Lung (tissue), 12 donors: ENCODE results near the gene FN3K. TPM values are rescaled to one million over a fixed set of nuclear protein-coding genes. Genes with fewer than 3 reads are reported as not detected.

Source experiments
- ATAC-seq: fragments of 200-7000 bp; cut with Tn5 transposase; one replicate; pipeline ENCODE4 v1.9.1; 2020; ENCODE audit warnings: moderate number of reproducible peaks; ENCODE audit not compliant: insufficient read depth, low FRiP score
- DNase-seq, 3 donors: peaks; one replicate each; pipeline ENCODE4 v3.0.0-alpha.2; 2013 to 2017
- H3K27ac ChIP-seq, 2 donors: one replicate each; pipeline ENCODE4 v1.5.1; 2013; ENCODE audit warnings: mild to moderate bottlenecking in 2 of 2, moderate library complexity in 2 of 2, control low read depth in 1 of 2, inconsistent platforms in 1 of 2, low read depth in 1 of 2, low read length in 1 of 2
- H3K27me3 ChIP-seq, 3 donors: one replicate each; pipeline ENCODE4 v1.5.1; 2013; ENCODE audit warnings: low read length in 2 of 3; ENCODE audit not compliant: control insufficient read depth in 3 of 3, insufficient read depth in 3 of 3
- H3K36me3 ChIP-seq, 4 donors: one replicate each; pipeline ENCODE4 v1.5.1; 2013; ENCODE audit warnings: low read length in 4 of 4, mild to moderate bottlenecking in 1 of 4, moderate library complexity in 1 of 4; ENCODE audit not compliant: control insufficient read depth in 4 of 4, insufficient read depth in 4 of 4
- H3K4me1 ChIP-seq, 5 donors: one replicate each; pipeline ENCODE4 v1.5.1; 2013; ENCODE audit warnings: low read length in 5 of 5, mild to moderate bottlenecking in 2 of 5, moderate library complexity in 1 of 5; ENCODE audit not compliant: control insufficient read depth in 5 of 5, insufficient read depth in 5 of 5
- H3K4me3 ChIP-seq: one replicate; pipeline ENCODE4 v1.5.1; 2013; ENCODE audit warnings: mild to moderate bottlenecking, control low read depth, moderate library complexity
- H3K9ac ChIP-seq, 2 donors: one replicate each; pipeline ENCODE4 v1.5.1; 2013; ENCODE audit warnings: low read length in 2 of 2, control low read depth in 1 of 2; ENCODE audit not compliant: insufficient read depth in 1 of 2
- H3K9me3 ChIP-seq, 4 donors: one replicate each; pipeline ENCODE4 v1.5.1; 2013; ENCODE audit warnings: low read length in 3 of 4, mild to moderate bottlenecking in 1 of 4, moderate library complexity in 1 of 4; ENCODE audit not compliant: control insufficient read depth in 4 of 4, insufficient read depth in 3 of 4
- WGBS, 2 donors: extraction: QIAGEN DNeasy Blood & Tissue Kit; methylation state at CpG; one replicate each; pipeline ENCODE4 v1.1.7; 2013; 5-methylcytosine and 5-hydroxymethylcytosine counted together
- polyA plus RNA-seq, 2 donors: library from polyadenylated mRNA; stranded (reverse); fragments of 200-250 nt; gene quantifications; one replicate each; pipeline ENCODE4 v1.2.1, GENCODE V29; 2013
- total RNA-seq, 2 donors: library from RNA; depleted of rRNA in 1 of 2; stranded (reverse); fragments of >200 nt in 1 of 2; gene quantifications; one replicate each; pipeline ENCODE4 v1.2.1, GENCODE V29; 2014 to 2021
- TF ChIP-seq, protein P1 (sequence below): IDR thresholded peaks from 2 replicates; pipeline ENCODE4 v1.5.1; 2012; ENCODE audit warnings: mild to moderate bottlenecking; ENCODE audit errors: control extremely low read depth, extremely low read depth
- donor health status: control.
- donor health status: control.
- donor health status: Bipolar disorder and iron deficiency.
- donor health status: healthy.
- donor health status: DM: yes; HTN: yes; CAD: no.

Gene FN3K
- total and polyA plus RNA-seq, 4 donors = 5.0 to 21.0 (median 16.4) TPM

DNA sequence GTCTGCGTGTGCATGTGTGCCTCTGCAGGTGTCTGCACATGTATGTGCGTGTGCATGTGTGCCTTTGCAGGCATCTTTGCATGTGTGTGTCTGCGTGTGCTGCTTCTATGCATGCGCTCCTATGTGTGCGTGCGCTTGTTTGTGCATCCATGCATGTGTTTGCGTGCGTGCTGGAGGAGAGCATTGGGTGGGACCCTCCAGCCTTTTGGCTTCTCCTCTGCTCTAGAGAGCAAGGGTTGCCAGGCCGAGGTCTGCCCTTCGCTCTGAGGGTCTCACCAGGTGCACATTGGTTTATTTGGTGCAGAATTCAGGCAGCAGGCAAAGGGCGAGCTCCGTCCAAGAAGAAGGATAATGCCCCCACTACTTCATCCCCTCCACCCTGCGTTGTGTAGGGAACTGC, 35.9 kb upstream of the FN3K start:
- ATAC-seq (no peak), DNase-seq (no peak)
- H3K9ac ChIP-seq = no peak overlapping the region
- TF ChIP-seq, protein P1, sequence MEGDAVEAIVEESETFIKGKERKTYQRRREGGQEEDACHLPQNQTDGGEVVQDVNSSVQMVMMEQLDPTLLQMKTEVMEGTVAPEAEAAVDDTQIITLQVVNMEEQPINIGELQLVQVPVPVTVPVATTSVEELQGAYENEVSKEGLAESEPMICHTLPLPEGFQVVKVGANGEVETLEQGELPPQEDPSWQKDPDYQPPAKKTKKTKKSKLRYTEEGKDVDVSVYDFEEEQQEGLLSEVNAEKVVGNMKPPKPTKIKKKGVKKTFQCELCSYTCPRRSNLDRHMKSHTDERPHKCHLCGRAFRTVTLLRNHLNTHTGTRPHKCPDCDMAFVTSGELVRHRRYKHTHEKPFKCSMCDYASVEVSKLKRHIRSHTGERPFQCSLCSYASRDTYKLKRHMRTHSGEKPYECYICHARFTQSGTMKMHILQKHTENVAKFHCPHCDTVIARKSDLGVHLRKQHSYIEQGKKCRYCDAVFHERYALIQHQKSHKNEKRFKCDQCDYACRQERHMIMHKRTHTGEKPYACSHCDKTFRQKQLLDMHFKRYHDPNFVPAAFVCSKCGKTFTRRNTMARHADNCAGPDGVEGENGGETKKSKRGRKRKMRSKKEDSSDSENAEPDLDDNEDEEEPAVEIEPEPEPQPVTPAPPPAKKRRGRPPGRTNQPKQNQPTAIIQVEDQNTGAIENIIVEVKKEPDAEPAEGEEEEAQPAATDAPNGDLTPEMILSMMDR = no peak
- H3K36me3 ChIP-seq = peaks cover 0 to 3% (median under 1%) of the 10 kb centered on the region in 4 donors
- H3K27me3 ChIP-seq = no peaks in the 10 kb centered on the region
- no peak overlapping the region for H3K4me3 ChIP-seq
- peaks cover 0 to 5% (median under 1%) of the 10 kb centered on the region in 4 donors for H3K9me3 ChIP-seq
- 86 to 88% methylated on average over 13 of the region's 13 CpGs for WGBS, 2 donors
- H3K4me1 ChIP-seq = peaks cover 0 to 23% (median 12%) of the 10 kb centered on the region in 5 donors
- H3K27ac ChIP-seq = no peak overlapping the region

DNA sequence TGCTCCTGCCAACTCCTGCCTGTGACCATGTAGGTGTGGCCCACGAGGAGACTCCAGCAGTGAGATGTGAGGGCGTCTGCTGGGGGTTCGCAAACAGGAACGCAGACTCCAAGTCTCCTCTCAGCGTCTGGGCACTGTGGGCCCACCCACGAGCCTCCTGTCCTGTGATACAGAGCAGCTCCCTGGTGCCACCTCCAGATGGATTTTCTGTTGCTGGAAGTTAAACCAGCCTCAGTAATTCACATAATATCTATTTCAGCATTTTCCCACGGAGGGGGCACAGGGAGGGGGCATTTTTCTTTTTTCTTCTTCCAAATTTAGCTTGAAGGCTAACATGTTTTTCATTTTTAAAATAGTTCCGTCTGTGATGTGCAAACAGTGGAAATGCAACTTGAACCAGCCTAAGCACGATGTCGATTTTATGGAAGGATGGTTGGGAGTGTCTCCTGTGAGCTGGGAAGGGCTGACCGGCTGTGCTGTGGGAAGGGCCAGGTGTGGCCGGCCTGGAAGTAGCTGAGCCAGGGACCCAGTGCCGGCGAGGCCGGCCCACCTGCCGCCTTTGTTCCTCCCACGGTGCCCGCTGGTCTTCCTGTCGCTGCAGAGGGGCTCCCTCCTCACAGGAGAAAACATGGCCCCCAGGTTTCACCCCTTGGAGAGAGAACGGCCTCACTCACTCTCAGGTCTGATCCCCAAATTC, 33.0 kb upstream of the FN3K start:
- TF ChIP-seq, protein P1 = no peak
- peak overlapping the region in 1 of 2 donors; percentile 42 for H3K9ac ChIP-seq
- DNase-seq = no peak

DNA sequence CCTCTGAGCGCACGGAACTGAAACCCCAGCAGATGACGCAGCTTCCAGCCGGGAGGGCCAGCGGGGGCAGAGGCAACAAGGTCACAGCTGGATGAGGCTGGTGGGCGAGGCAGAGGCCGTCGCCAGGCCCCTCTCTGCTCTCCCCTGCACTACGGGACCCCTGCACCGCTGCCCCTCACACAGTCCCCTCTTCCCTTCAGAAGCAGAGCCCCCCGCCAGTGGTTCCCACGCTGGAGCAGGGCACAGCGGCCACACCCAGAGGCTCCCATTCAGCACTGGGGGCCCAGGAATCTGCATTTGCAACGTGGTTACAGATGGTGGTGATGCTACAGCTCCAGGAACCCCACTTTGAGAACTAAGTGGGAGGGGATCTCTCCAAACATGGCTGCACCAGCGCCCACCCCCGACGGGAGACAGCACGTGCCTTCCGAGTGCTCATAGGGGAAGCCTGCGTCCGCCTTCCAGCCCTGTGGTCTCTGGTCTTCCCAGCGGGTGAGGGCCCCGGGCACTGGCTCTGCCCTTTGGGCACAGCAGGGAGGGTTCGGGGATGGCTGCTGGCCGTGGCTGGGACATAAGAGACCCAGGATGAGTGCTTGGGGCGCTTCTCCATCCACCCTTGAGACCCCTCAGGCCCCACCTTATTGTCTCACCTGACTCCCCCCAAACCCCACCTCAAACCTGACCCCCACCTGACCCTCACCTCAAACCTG, 32.2 kb upstream of the FN3K start:
- TF ChIP-seq, protein P1 = no peak
- Histone ChIP-seq H3K4me1 (peaks cover 0 to 14% (median 7%) of the 10 kb centered on the region in 5 donors), H3K9me3 (no peaks in the 10 kb centered on the region), H3K4me3 (no peak overlapping the region), H3K27me3 (no peaks in the 10 kb centered on the region), H3K27ac (no peak overlapping the region), H3K9ac (no peak overlapping the region), H3K36me3 (no peaks in the 10 kb centered on the region)
- 86% methylated on average over 22 to 26 of the region's 26 CpGs for whole genome bisulfite sequencing, 2 donors
- DNase-seq (no peak), ATAC-seq (no peak)

More for the DNA sequence above, 33.0 kb upstream of the FN3K start:
- ATAC-seq = no peak
- H3K4me3 ChIP-seq = no peak overlapping the region
- H3K27ac ChIP-seq = no peak overlapping the region
- WGBS, 2 donors = 59 to 67% methylated on average over 20 of the region's 20 CpGs
- H3K9me3 ChIP-seq = no peaks in the 10 kb centered on the region
- H3K4me1 ChIP-seq = peaks cover 0 to 17% (median 7%) of the 10 kb centered on the region in 5 donors
- H3K36me3 ChIP-seq = no peaks in the 10 kb centered on the region
- H3K27me3 ChIP-seq = no peaks in the 10 kb centered on the region
